Cardiac fibroblast (primary cell): ENCODE data around the gene REC8.

Experiments
- DNase-seq, 2 donors: peaks; one replicate each; pipeline versions ENCODE4 v3.0.0 to v3.0.0-alpha.2; 2010; ENCODE audit warnings: low read depth in 2 of 2
- H3K4me3 ChIP-seq, 2 donors: replicated peaks in 1 of 2; 1 replicate in 1 of 2; 2 replicates in 1 of 2; pipeline ENCODE4 v1.5.1; 2011; ENCODE audit warnings: low read depth in 2 of 2, low read length in 2 of 2, mild to moderate bottlenecking in 2 of 2, moderate library complexity in 1 of 2
- TF ChIP-seq, protein P1 (sequence below): IDR thresholded peaks from one replicate; pipeline ENCODE4 v1.5.1; 2011; ENCODE audit warnings: low read depth, mild to moderate bottlenecking, low read length, inconsistent platforms

The REC8 gene

DNA sequence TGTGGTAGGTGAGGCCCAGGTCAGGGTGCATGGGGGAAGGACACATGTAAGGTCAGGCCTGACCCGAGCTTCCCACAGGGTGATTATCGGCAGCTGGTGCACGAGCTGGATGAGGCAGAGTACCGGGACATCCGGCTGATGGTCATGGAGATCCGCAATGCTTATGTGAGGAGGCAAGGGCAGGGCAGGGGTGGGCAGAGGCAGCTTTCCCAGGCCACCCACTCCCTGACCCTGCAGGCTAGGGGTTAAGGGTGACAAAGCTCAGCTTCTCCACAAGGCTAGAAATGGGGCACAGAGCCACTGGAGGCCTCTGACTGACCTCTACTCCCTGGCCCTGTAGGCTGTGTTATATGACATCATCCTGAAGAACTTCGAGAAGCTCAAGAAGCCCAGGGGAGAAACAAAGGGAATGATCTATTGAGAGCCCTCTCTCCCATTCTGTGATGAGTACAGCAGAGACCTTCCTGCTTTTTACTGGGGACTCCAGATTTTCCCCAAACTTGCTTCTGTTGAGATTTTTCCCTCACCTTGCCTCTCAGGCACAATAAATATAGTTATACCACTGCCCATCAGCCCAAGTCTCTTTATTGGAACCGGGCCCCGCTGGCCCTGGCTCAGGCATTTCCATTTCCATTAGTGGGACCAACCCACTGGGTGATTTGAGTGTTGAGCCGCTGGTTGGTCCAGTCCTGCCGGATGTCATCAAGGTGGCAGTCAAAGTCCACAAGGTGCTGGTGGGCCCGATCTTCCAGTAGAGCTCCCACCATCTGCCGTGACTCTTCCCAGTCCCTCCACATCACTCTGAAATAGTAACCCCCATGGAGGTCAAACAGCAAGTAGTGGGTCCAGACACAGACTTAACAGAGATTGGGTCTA lies 33.2 kb upstream of the REC8 start:
- TF ChIP-seq, protein P1, sequence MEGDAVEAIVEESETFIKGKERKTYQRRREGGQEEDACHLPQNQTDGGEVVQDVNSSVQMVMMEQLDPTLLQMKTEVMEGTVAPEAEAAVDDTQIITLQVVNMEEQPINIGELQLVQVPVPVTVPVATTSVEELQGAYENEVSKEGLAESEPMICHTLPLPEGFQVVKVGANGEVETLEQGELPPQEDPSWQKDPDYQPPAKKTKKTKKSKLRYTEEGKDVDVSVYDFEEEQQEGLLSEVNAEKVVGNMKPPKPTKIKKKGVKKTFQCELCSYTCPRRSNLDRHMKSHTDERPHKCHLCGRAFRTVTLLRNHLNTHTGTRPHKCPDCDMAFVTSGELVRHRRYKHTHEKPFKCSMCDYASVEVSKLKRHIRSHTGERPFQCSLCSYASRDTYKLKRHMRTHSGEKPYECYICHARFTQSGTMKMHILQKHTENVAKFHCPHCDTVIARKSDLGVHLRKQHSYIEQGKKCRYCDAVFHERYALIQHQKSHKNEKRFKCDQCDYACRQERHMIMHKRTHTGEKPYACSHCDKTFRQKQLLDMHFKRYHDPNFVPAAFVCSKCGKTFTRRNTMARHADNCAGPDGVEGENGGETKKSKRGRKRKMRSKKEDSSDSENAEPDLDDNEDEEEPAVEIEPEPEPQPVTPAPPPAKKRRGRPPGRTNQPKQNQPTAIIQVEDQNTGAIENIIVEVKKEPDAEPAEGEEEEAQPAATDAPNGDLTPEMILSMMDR, result no peak
- DNase-seq, result no peak
- no peak overlapping the region for H3K4me3 ChIP-seq

DNA sequence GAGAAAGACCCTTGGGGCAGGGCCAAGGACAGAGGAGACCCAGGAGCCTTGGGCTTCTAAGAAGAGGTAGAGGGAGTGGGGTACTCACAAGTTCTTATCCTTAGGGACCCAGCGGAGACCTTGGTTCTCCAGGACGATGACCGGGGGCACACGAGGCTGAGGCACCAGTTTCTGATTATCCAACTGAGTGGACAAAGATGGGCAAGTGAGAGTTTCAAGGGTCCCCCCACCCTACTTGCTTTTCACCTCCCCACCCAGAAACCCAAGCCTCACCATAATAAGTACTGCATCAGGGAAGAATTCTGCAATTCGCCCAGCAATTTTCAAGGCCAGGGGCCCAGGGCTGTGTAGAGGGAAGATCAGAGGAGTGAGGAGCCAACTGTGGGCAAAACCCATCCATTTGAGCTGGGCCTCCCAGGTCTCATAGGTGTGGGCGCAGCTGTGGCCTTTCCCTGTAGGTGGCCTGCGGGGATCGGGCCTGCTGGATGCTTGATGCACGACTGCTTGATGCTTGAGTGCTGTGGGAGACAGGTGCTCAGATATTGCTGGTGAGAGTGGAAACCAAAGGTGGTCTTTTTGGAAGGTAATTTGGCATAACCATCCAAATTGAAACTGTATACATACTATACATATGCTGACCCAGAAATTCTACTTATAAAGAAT lies 32.5 kb upstream of the REC8 start:
- H3K4me3 ChIP-seq, result peak overlapping the region in 1 of 2 donors; percentile 94
- TF ChIP-seq, protein P1, result no peak
- DNase-seq, result no peak

DNA sequence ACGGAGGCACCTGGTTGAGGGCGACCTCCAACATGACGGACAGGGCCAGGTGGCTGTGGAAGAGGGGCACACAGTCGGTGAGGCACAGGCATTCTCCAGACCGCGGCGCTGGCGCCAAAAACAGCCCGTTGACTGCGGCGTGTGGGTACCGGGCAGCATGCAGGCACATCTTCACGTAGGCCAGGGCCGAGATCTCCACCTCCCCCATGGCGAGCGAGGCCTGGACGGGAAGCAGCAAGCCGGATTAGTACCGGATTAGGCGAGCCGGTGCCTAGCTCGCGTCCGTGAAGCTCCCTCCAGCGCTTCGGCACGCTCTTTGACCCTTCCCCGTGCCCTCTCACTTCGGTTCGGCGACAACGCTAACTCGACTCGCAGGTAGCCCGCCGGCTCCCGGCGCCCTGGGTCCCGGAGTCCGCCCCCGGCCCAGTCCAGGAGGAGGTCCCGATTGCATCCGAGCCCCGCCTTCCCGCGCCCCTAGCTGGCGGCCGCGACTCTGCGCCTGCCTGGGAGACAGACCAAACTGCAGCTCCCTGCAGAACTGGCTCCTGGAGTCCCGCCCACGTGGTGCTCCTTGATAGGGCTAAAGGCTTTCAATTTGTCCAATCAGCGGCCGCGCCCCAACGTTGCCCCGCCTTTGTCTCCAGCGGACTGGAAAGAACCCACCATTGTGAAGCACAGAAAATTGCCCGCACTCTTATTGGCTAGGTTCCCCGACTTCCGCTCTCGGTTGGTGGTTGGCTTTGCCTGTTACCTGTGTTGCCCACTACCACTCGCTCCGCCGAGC lies 30.6 kb upstream of the REC8 start, which contains the start of gene EMC9:
Gene EMC9, minus strand, starts transcription at position 495 of the 784 bp plus-strand sequence. Its CDS starts 287 bp downstream, at position 208.
- peak; percentile 99 for DNase-seq
- peak within 1 kb of the TSS; percentile 80 to 94 for H3K4me3 ChIP-seq
- TF ChIP-seq, protein P1, result peak; percentile 55

DNA sequence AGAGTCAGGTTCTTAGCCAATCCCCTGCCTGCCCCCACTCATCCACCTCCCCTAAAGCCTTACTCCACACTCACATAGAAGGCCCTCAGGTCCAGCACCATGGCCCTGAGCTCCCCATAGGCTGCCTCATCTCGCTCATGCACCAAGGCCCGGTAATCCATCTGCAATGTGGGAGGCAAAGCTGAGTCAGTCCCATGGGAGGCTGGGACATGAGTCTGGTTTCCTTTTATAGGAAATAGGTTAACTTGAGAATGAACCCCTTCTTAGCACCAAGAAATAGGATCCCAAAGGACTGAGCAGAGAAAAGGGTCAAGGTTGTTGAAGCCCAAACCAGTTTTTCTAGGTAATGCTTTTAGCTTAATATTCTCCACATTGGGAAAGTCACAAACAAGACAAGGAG lies 28.4 kb upstream of the REC8 start:
- no peak overlapping the region for H3K4me3 ChIP-seq
- DNase-seq, result peak in 1 of 2 donors; percentile 86
- TF ChIP-seq, protein P1, result no peak

DNA sequence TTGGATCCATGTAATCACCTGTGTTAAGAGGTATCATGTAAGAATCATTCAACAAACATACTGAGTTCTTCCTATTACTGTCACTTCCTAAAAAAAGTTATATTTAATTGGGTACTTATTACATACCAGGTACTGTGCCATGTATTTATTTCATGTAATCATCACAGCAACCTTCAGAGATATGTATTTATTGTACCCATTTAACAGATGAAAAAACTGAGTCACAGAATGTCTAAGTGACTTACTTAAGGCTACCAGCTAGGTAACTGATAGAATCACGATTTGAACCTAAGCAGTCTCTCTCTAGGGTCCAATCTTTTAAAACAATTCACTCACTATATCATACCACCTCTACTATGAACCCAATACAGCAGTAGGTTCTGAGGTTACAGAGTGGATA lies 27.4 kb upstream of the REC8 start:
- TF ChIP-seq, protein P1, result no peak
- DNase-seq, result no peak

DNA sequence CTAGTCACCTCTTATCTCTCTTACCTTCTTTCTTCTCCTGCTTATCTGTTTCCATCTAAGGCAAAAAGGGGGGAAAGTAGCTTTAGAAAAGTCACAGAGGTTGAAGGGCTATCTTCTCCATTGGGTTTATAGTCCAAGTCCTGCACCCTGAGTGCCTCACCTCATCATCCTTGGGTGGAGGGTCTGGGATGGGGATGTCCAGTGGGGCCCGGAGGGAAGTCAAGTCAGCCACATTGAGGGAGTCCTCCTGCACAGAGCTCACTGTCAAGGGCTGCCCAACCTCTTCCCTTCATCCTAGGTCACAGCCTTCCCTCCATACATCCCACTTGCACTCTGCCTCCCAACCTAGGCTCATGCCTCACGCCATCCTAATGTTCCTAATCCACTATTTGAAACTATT lies 26.7 kb upstream of the REC8 start:
- peak overlapping the region in 1 of 2 donors; percentile 12 for H3K4me3 ChIP-seq
- DNase-seq, result no peak
- TF ChIP-seq, protein P1, result no peak

More for the DNA sequence above, 27.4 kb upstream of the REC8 start:
- H3K4me3 ChIP-seq, result no peak overlapping the region
